K562 (cell line): ENCODE measurements around the gene SHC1. TPM values are rescaled to one million over a fixed set of nuclear protein-coding genes. Genes with fewer than 3 reads are reported as not detected.

ENCODE experiments used
- ADNP ChIP-seq: fragments of 200-800 bp; sonication (Bioruptor generic); IDR thresholded peaks from 2 replicates; pipeline ENCODE4 v1.6.1; 2016; ENCODE audit warnings: missing genetic modification characterization, missing compliant biosample characterization
- CBFB ChIP-seq: sonication (generic); formaldehyde crosslinking; IDR thresholded peaks from 2 replicates; pipeline ENCODE4 v1.4.0; 2020; ENCODE audit warnings: mild to moderate bottlenecking, missing genetic modification reagents
- CCAR2 ChIP-seq: fragments of 200-400 bp; formaldehyde crosslinking; IDR thresholded peaks from 2 replicates; pipeline ENCODE4 v1.6.1; 2017; ENCODE audit warnings: mild to moderate bottlenecking, low read depth, low read length
- GATAD2B ChIP-seq: fragments of 450-650 bp; IDR thresholded peaks from 2 replicates; pipeline ENCODE4 v1.6.1; 2017; ENCODE audit warnings: mild to moderate bottlenecking, borderline replicate concordance
- HDAC8 ChIP-seq: fragments of 450-650 bp; IDR thresholded peaks from 2 replicates; pipeline ENCODE4 v1.6.1; 2016; ENCODE audit warnings: mild to moderate bottlenecking, missing genetic modification characterization, moderate library complexity, missing compliant biosample characterization
- JUN ChIP-seq, 2 experiments: sonication (generic) in 1 of 2; formaldehyde crosslinking in 1 of 2; IDR thresholded peaks; 2 replicates each; pipeline versions ENCODE4 v1.6.1 to v1.8.0; 2012 to 2022; ENCODE audit warnings: borderline replicate concordance in 2 of 2, mild to moderate bottlenecking in 2 of 2, improper control_type of control experiment in 1 of 2, low read depth in 1 of 2, low read length in 1 of 2, missing genetic modification reagents in 1 of 2
- MEIS2 ChIP-seq: fragments of 450-650 bp; IDR thresholded peaks from 2 replicates; pipeline ENCODE4 v1.6.1; 2014; ENCODE audit warnings: mild to moderate bottlenecking; ENCODE audit not compliant: partially characterized antibody
- NFE2L1 ChIP-seq: fragments of 450-650 bp; IDR thresholded peaks from 2 replicates; pipeline ENCODE4 v1.6.1; 2016; ENCODE audit warnings: missing genetic modification characterization, low read depth, mild to moderate bottlenecking, missing compliant biosample characterization, moderate library complexity, borderline replicate concordance
- SNIP1 ChIP-seq: fragments of 450-650 bp; IDR thresholded peaks from 2 replicates; pipeline ENCODE4 v1.7.1; 2017; ENCODE audit warnings: low read depth, mild to moderate bottlenecking
- SP2 ChIP-seq: IDR thresholded peaks from 2 replicates; pipeline ENCODE4 v1.6.1; 2011; ENCODE audit warnings: mild to moderate bottlenecking, low read depth, low read length, moderate library complexity; ENCODE audit not compliant: poor library complexity, severe bottlenecking; ENCODE audit errors: extremely low read depth
- SREBF2 ChIP-seq: sonication (generic); formaldehyde crosslinking; IDR thresholded peaks from 2 replicates; pipeline ENCODE4 v1.4.0; 2020; ENCODE audit warnings: mild to moderate bottlenecking, missing genetic modification reagents
- SRF ChIP-seq, 2 experiments: fragments of 250-450, 450-650 bp in 1 of 2; sonication (Bioruptor Pico) in 1 of 2; sonication (generic) in 1 of 2; formaldehyde crosslinking; IDR thresholded peaks; 2 replicates each; pipeline versions ENCODE4 v1.5.0 to v1.5.1; 2020 to 2022; ENCODE audit warnings: mild to moderate bottlenecking in 1 of 2, missing genetic modification reagents in 1 of 2
- TEAD2 ChIP-seq: fragments of 450-650 bp; IDR thresholded peaks from 2 replicates; pipeline ENCODE4 v1.6.1; 2016; ENCODE audit warnings: missing genetic modification characterization, control low read depth, missing compliant biosample characterization
- ZC3H4 ChIP-seq: sonication (generic); formaldehyde crosslinking; IDR thresholded peaks from 2 replicates; pipeline ENCODE4 v1.9.0; 2021; ENCODE audit warnings: missing genetic modification reagents, borderline replicate concordance
- ZKSCAN8 ChIP-seq: fragments of 200-800 bp; sonication (Bioruptor generic); IDR thresholded peaks from 2 replicates; pipeline ENCODE4 v1.6.1; 2016; ENCODE audit warnings: missing genetic modification characterization, missing compliant biosample characterization
- ZNF124 ChIP-seq: sonication (generic); formaldehyde crosslinking; IDR thresholded peaks from 2 replicates; pipeline ENCODE4 v1.8.1; 2022; ENCODE audit warnings: missing genetic modification reagents
- polyA plus RNA-seq, 8 experiments: library from polyadenylated mRNA; depleted of rRNA in 4 of 8; stranded (reverse) in 5 of 8; unstranded in 3 of 8; fragments of >200 nt; fragmentation: Nextera tagmentation in 2 of 8; fragmentation: Illumina TruSeq in 1 of 8; extraction: Ambion mirVana in 2 of 8; extraction: Trizol in 1 of 8; gene quantifications; 2 replicates each; pipeline versions ENCODE4 v1.2.1 to v1.2.3, GENCODE V29; 2011 to 2014; ENCODE audit warnings: inconsistent platforms in 1 of 8, missing spikeins in 1 of 8
- total RNA-seq, 7 experiments: library from RNA; depleted of rRNA in 6 of 7; stranded (reverse); fragments of >200 nt in 6 of 7; fragmentation: Illumina TruSeq in 2 of 7; extraction: Trizol in 2 of 7; gene quantifications; 2 replicates each; pipeline versions ENCODE4 v1.2.1 to v1.2.3, GENCODE V29; 2011 to 2021; ENCODE audit warnings: low replicate concordance in 1 of 7
- TF ChIP-seq, protein P1 (sequence below): fragments of 250-450 bp; sonication (Bioruptor Pico); IDR thresholded peaks from 2 replicates; pipeline ENCODE4 v1.5.0; 2021; ENCODE audit warnings: mild to moderate bottlenecking, borderline replicate concordance
- TF ChIP-seq, protein P2 (sequence below): fragments of 250-450 bp; sonication (Bioruptor Pico); IDR thresholded peaks from 2 replicates; pipeline ENCODE4 v1.8.0; 2022; ENCODE audit warnings: inconsistent platforms
- TF ChIP-seq, protein P3 (sequence below): fragments of 250-450 bp; sonication (Bioruptor Pico); IDR thresholded peaks from 2 replicates; pipeline ENCODE4 v1.8.0; 2022; ENCODE audit warnings: moderate library complexity, mild to moderate bottlenecking, inconsistent platforms
- TF ChIP-seq, protein P4 (sequence below): sonication (generic); formaldehyde crosslinking; IDR thresholded peaks from 2 replicates; pipeline ENCODE4 v1.8.0; 2022; ENCODE audit warnings: mild to moderate bottlenecking, low read depth, missing genetic modification reagents

SHC1 gene
- total and polyA plus RNA-seq, 9 of the 15 experiments (the other 6 are each of a cell fraction or from before 2014, with no cell fraction given): 4.1 to 113 (median 51.9) TPM

DNA sequence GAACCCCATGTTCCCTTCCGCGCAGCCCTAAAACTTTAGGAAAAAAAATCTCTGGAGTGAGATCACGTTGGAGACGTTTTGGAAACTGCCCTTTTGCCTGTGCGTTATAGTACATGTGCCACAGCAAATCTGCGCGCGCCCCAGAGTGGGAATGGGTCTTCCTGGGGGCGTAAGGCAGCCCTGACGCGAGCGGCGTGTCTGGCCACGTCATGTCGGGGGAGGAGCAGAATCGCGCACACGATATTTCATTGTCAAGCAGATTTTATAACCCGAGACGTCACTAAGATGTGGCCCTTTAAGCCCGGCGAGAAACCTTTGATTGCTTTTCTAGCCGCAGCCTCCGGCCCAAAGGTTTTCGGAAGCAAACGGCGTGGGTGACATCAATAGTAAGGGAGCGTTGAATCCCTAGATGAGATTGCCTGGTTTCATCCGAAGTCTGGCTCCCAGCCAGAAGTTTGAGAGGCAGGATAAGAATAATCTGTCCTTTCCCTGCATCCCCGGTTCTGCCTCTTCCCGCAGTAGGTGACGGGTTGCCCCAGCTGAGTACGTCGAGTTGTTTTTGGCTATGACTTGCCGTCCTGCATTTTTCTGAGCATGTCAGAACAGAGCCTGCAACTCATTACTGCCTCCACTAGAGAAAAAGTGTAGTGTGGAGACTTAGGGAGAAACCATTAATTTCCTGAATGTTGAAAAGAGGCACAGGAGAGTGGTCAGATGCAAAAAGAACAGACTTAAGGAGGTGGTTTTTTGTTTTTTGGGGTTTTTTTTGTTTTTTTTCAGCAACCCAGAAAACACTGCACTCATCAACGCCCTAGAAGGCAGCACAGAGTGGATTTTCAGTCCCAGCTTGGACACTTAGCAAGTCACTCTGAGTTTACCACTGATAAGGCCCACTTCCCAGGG lies 33.2 kb downstream of the SHC1 start (continued):
- no peak for TF ChIP-seq GATAD2B
- TF ChIP-seq, protein P1, sequence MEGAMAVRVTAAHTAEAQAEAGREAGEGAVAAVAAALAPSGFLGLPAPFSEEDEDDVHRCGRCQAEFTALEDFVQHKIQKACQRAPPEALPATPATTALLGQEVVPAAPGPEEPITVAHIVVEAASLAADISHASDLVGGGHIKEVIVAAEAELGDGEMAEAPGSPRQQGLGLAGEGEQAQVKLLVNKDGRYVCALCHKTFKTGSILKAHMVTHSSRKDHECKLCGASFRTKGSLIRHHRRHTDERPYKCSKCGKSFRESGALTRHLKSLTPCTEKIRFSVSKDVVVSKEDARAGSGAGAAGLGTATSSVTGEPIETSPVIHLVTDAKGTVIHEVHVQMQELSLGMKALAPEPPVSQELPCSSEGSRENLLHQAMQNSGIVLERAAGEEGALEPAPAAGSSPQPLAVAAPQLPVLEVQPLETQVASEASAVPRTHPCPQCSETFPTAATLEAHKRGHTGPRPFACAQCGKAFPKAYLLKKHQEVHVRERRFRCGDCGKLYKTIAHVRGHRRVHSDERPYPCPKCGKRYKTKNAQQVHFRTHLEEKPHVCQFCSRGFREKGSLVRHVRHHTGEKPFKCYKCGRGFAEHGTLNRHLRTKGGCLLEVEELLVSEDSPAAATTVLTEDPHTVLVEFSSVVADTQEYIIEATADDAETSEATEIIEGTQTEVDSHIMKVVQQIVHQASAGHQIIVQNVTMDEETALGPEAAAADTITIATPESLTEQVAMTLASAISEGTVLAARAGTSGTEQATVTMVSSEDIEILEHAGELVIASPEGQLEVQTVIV (CRISPR knock-in tag): no peak
- no peak for TF ChIP-seq SP2
- TF ChIP-seq ADNP (tag): no peak
- no peak for TF ChIP-seq CCAR2
- TF ChIP-seq, protein P2, sequence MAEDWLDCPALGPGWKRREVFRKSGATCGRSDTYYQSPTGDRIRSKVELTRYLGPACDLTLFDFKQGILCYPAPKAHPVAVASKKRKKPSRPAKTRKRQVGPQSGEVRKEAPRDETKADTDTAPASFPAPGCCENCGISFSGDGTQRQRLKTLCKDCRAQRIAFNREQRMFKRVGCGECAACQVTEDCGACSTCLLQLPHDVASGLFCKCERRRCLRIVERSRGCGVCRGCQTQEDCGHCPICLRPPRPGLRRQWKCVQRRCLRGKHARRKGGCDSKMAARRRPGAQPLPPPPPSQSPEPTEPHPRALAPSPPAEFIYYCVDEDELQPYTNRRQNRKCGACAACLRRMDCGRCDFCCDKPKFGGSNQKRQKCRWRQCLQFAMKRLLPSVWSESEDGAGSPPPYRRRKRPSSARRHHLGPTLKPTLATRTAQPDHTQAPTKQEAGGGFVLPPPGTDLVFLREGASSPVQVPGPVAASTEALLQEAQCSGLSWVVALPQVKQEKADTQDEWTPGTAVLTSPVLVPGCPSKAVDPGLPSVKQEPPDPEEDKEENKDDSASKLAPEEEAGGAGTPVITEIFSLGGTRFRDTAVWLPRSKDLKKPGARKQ (CRISPR knock-in tag): no peak
- no peak for TF ChIP-seq NFE2L1 (tag)
- TF ChIP-seq HDAC8 (tag): no peak
- no peak for TF ChIP-seq CBFB
- no peak for TF ChIP-seq TEAD2 (tag)
- TF ChIP-seq JUN (IDR thresholded peaks at IDR 0.05; ENCODE audit: borderline replicate concordance, low read depth, low read length): no peak
- no peak for TF ChIP-seq JUN (CRISPR knock-in tag; IDR thresholded peaks at IDR 0.05; ENCODE audit: borderline replicate concordance)
- TF ChIP-seq MEIS2: peak; percentile 86
- TF ChIP-seq, protein P3, sequence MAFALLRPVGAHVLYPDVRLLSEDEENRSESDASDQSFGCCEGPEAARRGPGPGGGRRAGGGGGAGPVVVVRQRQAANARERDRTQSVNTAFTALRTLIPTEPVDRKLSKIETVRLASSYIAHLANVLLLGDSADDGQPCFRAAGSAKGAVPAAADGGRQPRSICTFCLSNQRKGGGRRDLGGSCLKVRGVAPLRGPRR (CRISPR knock-in tag): no peak
- TF ChIP-seq ZKSCAN8 (CRISPR knock-in tag): no peak
- TF ChIP-seq, protein P4, sequence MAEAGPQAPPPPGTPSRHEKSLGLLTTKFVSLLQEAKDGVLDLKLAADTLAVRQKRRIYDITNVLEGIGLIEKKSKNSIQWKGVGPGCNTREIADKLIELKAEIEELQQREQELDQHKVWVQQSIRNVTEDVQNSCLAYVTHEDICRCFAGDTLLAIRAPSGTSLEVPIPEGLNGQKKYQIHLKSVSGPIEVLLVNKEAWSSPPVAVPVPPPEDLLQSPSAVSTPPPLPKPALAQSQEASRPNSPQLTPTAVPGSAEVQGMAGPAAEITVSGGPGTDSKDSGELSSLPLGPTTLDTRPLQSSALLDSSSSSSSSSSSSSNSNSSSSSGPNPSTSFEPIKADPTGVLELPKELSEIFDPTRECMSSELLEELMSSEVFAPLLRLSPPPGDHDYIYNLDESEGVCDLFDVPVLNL (CRISPR knock-in tag): no peak
- no peak for TF ChIP-seq ZNF124 (CRISPR knock-in tag)
- no peak for TF ChIP-seq SREBF2 (CRISPR knock-in tag)
- no peak for TF ChIP-seq ZC3H4 (CRISPR knock-in tag)
- TF ChIP-seq SNIP1: no peak
- no peak for TF ChIP-seq SRF (CRISPR knock-in tag; IDR thresholded peaks at IDR 0.05)
